NCI-H1048 (cell line): ENCODE data around the gene HDAC4.

Experiments used
- DNase-seq: peaks from one replicate; lab custom pipeline; 2025; lab: John Stamatoyannopoulos, UW

HDAC4 gene

GRCh38 chr2:239201884-239202283 is 198.9 kb downstream of the HDAC4 start:
- DNase-seq, result no peak

GRCh38 chr2:239201531-239201876 is 199.3 kb downstream of the HDAC4 start:
- no peak for DNase-seq

DNA sequence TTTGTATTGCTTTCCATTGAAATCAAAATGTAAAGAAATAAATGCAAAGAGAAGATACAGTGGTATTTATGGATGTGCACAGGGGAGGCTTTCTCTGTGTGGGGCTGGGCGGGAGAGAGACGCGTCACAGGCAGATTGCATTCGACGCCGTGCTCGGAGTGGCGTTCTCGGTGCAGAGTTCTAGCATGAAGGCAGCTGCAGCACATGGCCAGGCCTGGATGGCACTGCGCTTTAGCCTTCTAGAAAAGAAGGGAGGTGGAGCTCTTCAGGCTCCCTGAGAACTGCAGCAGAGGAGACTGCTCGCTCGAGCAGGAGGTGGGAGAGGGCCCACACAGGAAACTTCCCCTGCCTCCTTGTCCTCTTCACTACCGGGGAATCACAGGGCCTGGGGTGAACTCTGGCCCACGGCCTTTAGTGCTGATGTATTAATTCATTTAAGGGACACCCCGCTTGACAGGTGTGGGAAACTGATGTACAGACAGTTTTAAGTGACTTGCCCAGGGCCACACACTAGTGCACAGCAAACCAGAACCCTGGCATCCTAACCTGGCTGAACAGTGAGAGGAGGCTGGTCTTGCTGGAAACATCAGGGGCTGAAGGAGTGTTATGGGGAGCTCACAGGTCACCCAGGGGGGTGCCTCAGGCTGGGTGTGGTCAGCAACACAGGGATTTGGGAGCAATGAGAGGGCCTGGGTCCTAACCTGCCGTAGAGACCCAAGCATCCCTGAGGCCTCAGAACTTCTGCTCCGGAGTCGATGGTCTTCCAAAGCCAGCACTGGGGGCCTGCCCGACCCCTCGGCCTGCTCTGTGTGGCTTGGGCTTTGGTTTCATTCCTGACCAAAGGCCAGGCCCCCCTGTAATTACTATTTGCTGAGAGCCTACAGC is 199.9 kb downstream of the HDAC4 start:
- no peak for DNase-seq

- no peak for DNase-seq
Observed at GRCh38 chr2:239199041-239199768, 201.6 kb downstream of the HDAC4 start.

- DNase-seq, result no peak
Observed at GRCh38 chr2:239198221-239198620, 202.6 kb downstream of the HDAC4 start.

DNA sequence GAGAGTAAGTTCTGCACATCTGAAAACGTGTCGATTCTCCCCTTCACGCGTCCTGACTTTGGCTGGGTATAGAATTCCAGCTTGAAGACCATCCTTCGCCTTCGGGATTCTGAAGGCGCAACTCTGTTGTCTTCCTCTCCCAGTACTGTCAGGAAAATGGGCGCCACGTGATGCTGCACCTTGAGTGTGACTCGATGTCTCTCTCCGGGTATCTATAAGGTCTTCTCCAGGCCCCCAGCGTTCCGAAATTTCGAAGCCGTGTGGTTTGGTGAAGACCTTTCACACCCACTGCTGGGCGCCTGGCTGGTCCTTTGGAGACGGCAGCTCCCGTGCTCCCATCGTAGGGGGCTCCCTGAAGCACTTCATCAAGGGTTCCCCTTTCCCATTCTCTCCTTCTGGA is 203.7 kb downstream of the HDAC4 start:
- no peak for DNase-seq

DNA sequence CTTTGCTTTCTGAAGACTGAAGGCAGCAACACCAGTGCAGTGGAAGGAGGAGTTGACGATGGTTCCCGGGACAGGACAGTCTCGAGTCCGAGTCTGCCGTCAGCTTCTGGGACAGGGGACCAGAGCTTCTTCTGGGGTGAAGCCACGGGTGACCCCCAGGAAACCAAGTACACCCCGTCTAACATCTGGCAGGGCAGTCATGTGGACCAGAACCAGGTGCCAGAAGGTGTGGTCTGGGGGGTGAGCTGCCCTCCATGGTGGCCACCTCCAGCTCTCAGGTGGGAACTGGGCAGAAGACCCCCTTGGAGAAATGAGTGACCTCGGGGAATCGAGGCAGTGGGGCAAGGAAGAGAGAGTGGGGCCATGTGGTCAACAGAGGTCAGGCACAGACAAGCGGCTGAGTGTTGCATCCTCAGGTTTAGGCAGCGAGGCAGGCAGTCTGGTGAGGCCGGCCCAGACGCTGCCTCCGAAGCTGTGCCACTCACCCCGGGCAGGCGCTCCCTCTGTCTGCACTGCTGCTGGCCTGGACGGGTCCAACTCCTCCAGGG is 204.3 kb downstream of the HDAC4 start:
- no peak for DNase-seq

DNA sequence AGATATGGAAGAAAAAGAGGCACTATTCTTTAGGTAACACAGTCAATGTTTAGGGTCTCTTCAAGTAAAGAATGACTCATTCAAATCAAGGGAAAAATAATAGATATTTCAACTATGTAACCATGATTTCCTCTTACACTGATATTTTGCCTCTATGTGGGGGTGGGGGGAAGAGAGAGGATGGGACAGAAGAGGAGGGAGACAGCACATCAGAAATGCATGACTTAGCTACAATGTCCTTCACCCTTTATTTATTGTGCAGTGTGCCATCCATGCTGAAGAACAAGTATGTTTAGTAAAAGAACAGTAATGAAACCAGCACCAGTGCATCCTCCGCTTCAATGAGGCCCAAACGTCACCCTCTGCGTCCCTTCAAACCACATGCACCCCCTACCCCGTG is 204.8 kb downstream of the HDAC4 start:
- DNase-seq, result no peak

- DNase-seq, result no peak
Observed at GRCh38 chr2:239195318-239195871, 205.4 kb downstream of the HDAC4 start.

GRCh38 chr2:239194731-239195317 is 206.0 kb downstream of the HDAC4 start:
- DNase-seq, result no peak

DNA sequence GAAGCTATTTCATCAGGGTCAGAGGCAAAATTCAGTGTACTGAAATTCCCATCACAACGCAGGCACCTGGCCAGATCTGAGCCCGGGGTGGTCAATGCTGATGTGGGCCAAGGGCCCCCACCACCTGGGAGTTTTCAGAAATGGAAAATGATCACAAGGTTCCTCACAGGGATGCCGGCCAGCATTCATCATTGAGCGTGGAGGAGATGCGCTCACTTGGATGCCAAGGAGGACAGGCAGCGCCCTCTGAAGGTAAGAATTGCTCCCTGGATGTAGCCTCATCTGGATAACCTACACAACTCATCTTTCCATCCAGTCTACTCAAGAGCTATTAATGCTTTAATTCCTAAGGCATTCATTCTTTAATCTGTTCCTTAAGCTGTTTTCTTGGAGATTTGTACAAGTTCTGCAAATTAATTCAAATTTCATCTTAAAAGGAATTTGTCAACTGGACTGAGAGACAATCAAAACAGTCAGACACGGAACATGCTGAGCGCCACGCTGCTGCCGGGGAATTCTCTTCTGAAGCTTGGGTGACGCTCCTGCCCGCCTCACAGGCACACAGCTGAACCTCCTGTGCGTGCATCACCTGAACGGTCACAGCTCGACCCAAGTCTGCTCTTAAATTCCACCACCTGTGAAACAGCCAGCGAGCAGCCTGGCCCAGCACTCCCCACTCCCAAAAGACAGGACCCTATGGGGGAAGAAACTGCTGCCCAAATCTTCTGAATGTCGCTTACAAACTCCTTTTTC is 206.7 kb downstream of the HDAC4 start:
- no peak for DNase-seq

DNA sequence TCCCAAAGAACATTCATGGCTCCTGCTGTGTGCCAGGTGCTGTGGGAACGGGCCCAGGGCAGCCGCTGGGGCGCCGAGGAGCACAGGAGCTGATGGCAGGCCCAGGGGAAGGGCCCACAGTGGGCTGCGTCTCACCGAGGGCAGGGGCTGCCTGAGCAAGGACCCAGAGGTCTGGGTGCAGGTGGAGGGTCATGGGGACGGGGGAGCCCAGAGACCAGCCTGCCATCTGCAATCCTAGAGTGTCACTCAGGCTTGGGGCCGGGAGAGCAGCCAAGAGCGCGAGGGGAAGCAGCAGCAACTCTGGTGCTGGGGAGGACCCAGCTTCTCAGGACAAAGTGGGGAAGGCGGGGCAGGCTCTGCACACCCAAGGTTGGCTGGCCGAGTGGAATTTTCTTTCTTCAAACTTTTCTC is 207.4 kb downstream of the HDAC4 start:
- DNase-seq, result no peak

GRCh38 chr2:239192975-239193374 is 207.8 kb downstream of the HDAC4 start:
- no peak for DNase-seq

DNA sequence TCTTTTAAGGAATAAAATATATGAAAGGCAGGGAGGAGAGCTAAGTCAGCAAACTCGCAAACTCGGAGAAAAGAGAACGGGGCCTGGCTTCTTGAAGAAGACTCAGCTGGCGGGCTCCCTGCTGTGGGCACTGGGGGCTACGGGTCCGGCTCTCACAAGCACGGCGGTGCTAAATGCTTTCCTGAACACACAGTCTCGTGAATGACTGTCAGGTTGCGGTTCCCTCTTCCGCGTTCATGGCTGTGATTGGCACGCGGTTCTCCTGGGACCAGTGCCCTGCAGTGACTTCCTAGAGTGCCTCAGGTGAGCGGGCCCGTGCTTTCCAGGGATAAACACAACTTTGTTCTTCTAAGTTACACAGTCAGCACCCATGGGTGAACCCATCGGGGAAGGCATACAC is 208.4 kb downstream of the HDAC4 start:
- DNase-seq, result no peak

DNA sequence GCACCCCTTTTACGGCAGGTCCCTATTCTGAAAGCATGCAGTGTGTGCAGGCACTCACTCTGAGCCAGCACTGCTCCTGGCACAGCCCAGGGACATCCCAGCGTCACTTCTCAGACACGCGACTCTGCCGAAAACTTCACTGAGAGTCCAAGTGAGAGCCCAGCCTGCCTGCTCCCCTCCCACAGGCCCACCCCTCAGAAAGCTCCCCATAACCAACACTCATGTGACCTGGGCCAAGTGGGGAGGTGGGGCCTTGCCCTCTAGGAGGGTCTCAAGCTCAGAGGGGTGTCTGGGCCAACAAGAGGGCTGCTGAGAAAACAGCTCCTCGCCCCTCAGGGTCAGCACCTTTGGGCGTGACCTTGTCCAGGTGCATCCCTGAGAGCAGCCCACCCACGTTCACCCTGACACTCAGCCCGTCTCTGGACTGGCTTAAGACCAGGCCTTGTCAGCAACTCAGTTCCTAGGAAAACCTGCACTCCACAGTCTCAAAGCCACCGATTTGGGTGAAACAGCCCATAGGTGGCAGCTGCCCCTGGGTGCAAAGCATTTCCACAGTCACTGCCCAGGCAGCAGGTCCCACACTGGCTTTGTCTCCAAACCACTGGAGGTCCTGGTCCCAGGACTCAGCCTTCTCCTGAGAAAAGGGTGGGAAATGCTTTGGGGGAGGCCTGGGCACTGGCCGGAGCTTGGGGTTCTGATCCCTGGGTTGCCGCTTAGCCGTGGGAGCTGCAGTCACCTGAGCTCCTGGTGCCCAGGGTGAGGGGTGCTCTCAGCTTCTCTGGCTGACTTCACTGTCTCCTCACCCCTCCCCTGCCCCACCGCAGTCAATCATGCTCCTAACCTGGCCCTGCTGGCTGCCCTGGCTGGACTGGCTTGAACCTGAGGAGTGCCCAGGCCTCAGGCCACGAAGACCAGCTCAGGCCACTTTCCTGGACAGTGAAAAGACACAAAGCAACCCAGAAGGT is 209.6 kb downstream of the HDAC4 start:
- no peak for DNase-seq

DNA sequence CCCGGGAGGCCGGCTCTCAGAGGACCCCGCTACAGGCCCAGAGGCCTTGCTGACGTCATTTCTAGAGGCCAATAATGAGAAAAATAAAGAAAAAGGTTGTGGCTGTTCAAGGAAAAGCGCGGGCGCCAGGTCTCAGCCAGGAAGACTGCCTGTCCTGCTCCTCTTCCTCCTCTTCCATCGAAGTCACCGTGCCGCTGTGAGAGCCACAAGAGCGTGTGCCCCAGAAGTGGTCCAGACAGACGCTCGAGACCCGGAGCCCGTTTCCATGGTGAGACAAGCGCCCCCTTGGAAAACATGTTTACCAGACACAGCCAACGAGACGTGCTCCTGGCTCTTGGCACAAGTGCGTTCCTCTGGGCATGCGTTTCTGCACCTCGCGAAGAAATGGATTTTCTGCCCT is 210.5 kb downstream of the HDAC4 start:
- no peak for DNase-seq

GRCh38 chr2:239189711-239190131 is 211.1 kb downstream of the HDAC4 start:
- no peak for DNase-seq

DNA sequence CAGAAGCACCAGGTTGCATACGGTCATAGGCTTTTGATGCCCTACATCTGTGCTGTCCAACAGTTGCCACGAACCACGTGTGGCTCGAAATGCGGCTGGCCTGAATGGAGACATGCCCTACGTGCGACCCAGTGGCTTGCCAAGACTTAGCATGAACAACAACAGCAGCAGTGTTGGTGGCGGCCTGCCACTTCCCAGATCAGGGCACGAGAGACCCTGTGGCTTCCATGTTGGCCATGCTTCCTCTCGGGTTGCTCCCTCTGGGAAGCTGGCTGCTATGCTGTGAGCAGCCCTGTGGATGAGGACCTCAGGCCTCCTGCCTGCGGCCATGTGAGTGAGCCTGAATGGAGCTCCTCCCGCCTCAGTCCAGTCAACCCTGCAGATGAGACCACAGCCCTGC is 212.3 kb downstream of the HDAC4 start:
- no peak for DNase-seq

GRCh38 chr2:239187464-239188253 is 213.2 kb downstream of the HDAC4 start:
- no peak for DNase-seq
